Mesendoderm (in vitro differentiated cells): ENCODE results near the gene RNF144A.

Source experiments
- DNase-seq: peaks from one replicate; pipeline ENCODE4 v3.0.0; 2013
- H2AK5ac ChIP-seq: 2 replicates; pipeline ENCODE4 v1.6.1; 2013; ENCODE audit warnings: low read length, inconsistent platforms
- H2BK120ac ChIP-seq: 2 replicates; pipeline ENCODE4 v1.6.1; 2013; ENCODE audit warnings: low read depth, mild to moderate bottlenecking, low read length, moderate library complexity, mixed read lengths
- H2BK15ac ChIP-seq: replicated peaks from 2 replicates; pipeline ENCODE4 v1.6.1; 2013; ENCODE audit warnings: low read depth, mild to moderate bottlenecking, moderate library complexity
- H2BK5ac ChIP-seq: 2 replicates; pipeline ENCODE4 v1.6.1; 2013; ENCODE audit warnings: low read length, inconsistent platforms
- H3K18ac ChIP-seq: 2 replicates; pipeline ENCODE4 v1.6.1; 2013; ENCODE audit warnings: mild to moderate bottlenecking, low read length, mixed read lengths
- H3K23ac ChIP-seq: one replicate; pipeline ENCODE4 v1.6.1; 2013; ENCODE audit warnings: low read length
- H3K27ac ChIP-seq: 2 replicates; pipeline ENCODE4 v1.5.1; 2013; ENCODE audit warnings: low read depth, mild to moderate bottlenecking, inconsistent platforms, low read length, moderate library complexity
- H3K27me3 ChIP-seq: 2 replicates; pipeline ENCODE4 v1.6.1; 2013; ENCODE audit warnings: low read length, control low read depth, mild to moderate bottlenecking, inconsistent platforms; ENCODE audit not compliant: insufficient read depth, poor library complexity
- H3K36me3 ChIP-seq: 2 replicates; pipeline ENCODE4 v1.6.1; 2013; ENCODE audit warnings: low read length, inconsistent platforms; ENCODE audit not compliant: control insufficient read depth, insufficient read depth
- H3K4ac ChIP-seq: one replicate; pipeline ENCODE4 v1.6.1; 2013; ENCODE audit warnings: low read depth, mild to moderate bottlenecking, low read length, moderate library complexity
- H3K4me1 ChIP-seq: 2 replicates; pipeline ENCODE4 v1.6.1; 2013; ENCODE audit warnings: low read depth, low read length, inconsistent platforms; ENCODE audit not compliant: control insufficient read depth
- H3K4me2 ChIP-seq: 2 replicates; pipeline ENCODE4 v1.6.1; 2013; ENCODE audit warnings: low read length
- H3K4me3 ChIP-seq: 2 replicates; pipeline ENCODE4 v1.5.1; 2013; ENCODE audit warnings: mild to moderate bottlenecking, low read length
- H3K56ac ChIP-seq: one replicate; pipeline ENCODE4 v1.6.1; 2013; ENCODE audit warnings: low read length
- H3K79me1 ChIP-seq: 2 replicates; pipeline ENCODE4 v1.6.1; 2013; ENCODE audit warnings: low read length, inconsistent platforms
- H3K79me2 ChIP-seq: 2 replicates; pipeline ENCODE4 v1.6.1; 2013; ENCODE audit warnings: mild to moderate bottlenecking, low read length; ENCODE audit not compliant: control insufficient read depth, insufficient read depth
- H3K9ac ChIP-seq: 2 replicates; pipeline ENCODE4 v1.6.1; 2013; ENCODE audit warnings: low read length, inconsistent platforms
- H4K5ac ChIP-seq: one replicate; pipeline ENCODE4 v1.6.1; 2013; ENCODE audit warnings: low read length
- H4K8ac ChIP-seq: one replicate; pipeline ENCODE4 v1.6.1; 2013; ENCODE audit warnings: low read depth, mild to moderate bottlenecking, control low read depth, low read length, moderate library complexity
- WGBS: extraction: QIAGEN DNeasy Blood & Tissue Kit; methylation state at CpG from one replicate; pipeline ENCODE4 v1.1.7; 2013; ENCODE audit warnings: low lambda C conversion rate, missing lambda C conversion rate; ENCODE audit not compliant: insufficient coverage; ENCODE audit errors: extremely low coverage; 5-methylcytosine and 5-hydroxymethylcytosine counted together

Gene RNF144A

DNA sequence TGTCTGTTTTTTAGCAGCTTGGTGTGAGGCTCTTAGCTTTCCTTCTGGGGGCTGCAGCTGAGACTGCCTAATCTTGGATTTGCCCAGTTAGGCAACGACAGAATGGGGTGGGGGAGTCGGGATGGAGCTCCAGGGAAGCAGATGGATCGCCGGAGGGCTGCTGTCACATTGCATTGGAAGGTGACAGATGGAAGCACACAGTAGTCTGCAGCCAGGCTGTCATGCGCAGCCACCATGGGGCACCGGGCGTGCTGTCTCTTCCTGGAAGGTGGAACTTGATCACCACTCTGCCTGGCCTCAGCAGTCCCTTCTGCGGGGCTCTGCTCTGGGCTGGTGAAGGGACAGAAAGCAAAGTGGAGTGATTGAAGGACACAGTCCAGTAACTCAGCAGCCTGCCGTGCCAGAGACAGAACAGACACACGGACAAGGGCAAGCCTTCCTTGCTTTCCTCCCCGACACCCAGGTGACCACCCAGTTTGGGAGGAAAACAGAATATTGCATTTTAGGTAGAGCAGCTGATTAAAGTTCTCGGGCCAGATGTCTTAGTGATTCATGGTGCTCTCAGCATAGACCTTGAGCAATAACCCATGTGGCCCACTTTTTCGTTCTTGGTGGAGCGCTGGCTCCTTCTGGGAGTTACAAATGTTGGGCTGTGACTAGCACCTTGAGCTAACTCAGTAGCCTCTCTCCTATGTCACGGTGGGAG, 40.9 kb downstream of the RNF144A start:
- DNase-seq, result no peak
- Histone ChIP-seq H3K23ac (no peak overlapping the region), H3K27ac (no peak overlapping the region)

DNA sequence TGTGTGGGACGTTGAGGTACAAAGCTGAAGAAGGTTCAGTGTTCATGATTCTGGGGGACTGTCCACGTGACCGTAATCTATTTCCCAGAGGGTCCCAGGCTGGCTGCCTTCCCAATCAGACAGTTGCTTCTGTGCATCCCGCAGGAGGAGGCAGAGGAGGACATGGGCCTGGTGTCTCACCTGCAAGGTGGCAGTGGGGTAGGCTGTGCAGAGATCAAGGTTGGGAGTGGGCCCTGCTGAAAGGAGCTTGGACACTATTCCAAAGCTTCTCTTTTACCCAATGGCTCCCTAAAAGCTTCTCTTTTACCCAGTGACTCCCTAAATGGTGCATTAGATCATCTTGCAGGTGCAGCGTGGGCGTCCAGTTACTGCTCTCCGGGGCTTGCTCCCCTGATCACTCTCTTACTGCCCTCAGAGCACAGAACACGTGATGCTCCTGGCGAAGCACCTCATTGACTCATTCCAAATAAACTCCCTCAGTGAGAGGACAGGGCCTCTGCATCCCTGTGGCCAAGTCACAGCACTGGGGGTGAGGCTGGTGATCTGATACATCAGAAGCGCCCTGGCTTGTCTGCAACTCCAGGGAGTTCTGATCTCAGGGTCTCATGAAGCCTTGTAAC, 41.5 kb downstream of the RNF144A start:
- Histone ChIP-seq H2BK15ac (no peak overlapping the region), H3K27ac (no peak overlapping the region), H3K23ac (no peak overlapping the region), H3K9ac (no peak overlapping the region), H3K79me1 (no peaks in the 10 kb centered on the region), H3K56ac (no peak overlapping the region), H3K4ac (no peak overlapping the region), H3K4me2 (no peak overlapping the region), H2BK120ac (no peak overlapping the region), H3K27me3 (no peaks in the 10 kb centered on the region), H2AK5ac (no peak overlapping the region), H2BK5ac (no peak overlapping the region), H3K4me1 (no peaks in the 10 kb centered on the region), H3K18ac (no peak overlapping the region), H3K4me3 (no peak overlapping the region), H3K79me2 (no peaks in the 10 kb centered on the region), H4K5ac (no peak overlapping the region), H3K36me3 (no peaks in the 10 kb centered on the region), H4K8ac (no peak overlapping the region)
- WGBS, result no CpG with 5 or more reads among the region's 10 CpGs
- no peak for DNase-seq

More for the DNA sequence above, 40.9 kb downstream of the RNF144A start:
- Histone ChIP-seq H3K79me1 (no peaks in the 10 kb centered on the region), H4K8ac (no peak overlapping the region), H3K4me3 (no peak overlapping the region), H2BK15ac (no peak overlapping the region), H3K4me1 (no peaks in the 10 kb centered on the region), H3K4ac (no peak overlapping the region), H3K56ac (no peak overlapping the region), H2BK120ac (no peak overlapping the region), H3K36me3 (no peaks in the 10 kb centered on the region), H3K79me2 (no peaks in the 10 kb centered on the region), H2AK5ac (no peak overlapping the region), H3K9ac (no peak overlapping the region), H3K4me2 (no peak overlapping the region), H2BK5ac (no peak overlapping the region), H4K5ac (no peak overlapping the region), H3K18ac (no peak overlapping the region), H3K27me3 (no peaks in the 10 kb centered on the region)
- WGBS, result no CpG with 5 or more reads among the region's 15 CpGs

DNA sequence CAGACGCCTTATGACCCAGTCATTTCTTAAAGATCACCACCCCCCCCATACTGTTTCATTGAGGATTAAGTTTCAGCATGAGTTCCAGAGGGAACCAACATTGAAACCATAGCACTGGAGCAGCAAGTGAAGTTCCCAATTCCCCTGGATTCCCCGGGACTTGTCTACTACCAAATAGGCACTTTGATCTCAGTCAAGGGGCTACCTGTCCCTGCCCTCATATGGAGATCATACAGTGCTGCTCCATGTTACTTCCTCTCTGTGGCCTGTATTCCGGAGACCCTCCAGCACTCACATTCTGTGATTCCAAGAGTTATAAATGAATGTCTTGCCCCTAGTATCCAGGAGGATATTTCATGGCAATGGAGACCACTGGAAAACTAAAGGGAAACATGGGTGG, 42.5 kb downstream of the RNF144A start:
- no peaks in the 10 kb centered on the region for H3K79me1 ChIP-seq
- H3K4ac ChIP-seq, result no peak overlapping the region
- H2AK5ac ChIP-seq, result no peak overlapping the region
- no peaks in the 10 kb centered on the region for H3K27me3 ChIP-seq
- no peak overlapping the region for H3K23ac ChIP-seq
- no peaks in the 10 kb centered on the region for H3K79me2 ChIP-seq
- H2BK120ac ChIP-seq, result no peak overlapping the region
- no peak for DNase-seq
- no peak overlapping the region for H4K8ac ChIP-seq
- no peak overlapping the region for H4K5ac ChIP-seq
- H3K27ac ChIP-seq, result no peak overlapping the region
- no peak overlapping the region for H3K9ac ChIP-seq
- no peak overlapping the region for H3K56ac ChIP-seq
- no peak overlapping the region for H3K18ac ChIP-seq
- H3K36me3 ChIP-seq, result no peaks in the 10 kb centered on the region
- H3K4me3 ChIP-seq, result no peak overlapping the region
- no peak overlapping the region for H2BK5ac ChIP-seq
- H3K4me1 ChIP-seq, result no peaks in the 10 kb centered on the region
- whole genome bisulfite sequencing, result no CpG with 5 or more reads among the region's 3 CpGs
- no peak overlapping the region for H2BK15ac ChIP-seq
- H3K4me2 ChIP-seq, result no peak overlapping the region

DNA sequence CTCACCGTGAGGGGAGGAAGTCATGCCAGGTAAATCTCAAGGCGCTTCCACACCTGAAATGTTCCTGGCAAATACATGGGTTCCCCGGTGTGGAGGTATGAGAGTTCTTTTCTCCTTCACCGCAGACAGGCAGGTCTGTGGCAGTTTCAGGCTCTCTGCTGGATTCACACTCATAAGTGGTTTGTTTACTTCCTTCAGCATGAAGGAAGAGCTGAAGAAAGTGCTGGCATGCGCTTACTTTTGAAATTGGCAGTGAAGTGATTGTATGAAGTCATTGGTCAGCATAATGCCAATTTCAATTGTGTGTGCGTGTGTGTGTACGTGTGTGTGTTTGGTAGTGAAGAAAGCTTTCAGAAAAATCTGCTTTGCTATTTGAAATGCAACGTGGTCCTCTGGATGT, 43.4 kb downstream of the RNF144A start:
- 100% methylated on average over 2 of the region's 8 CpGs for WGBS
- H2BK15ac ChIP-seq, result no peak overlapping the region
- no peak for DNase-seq

DNA sequence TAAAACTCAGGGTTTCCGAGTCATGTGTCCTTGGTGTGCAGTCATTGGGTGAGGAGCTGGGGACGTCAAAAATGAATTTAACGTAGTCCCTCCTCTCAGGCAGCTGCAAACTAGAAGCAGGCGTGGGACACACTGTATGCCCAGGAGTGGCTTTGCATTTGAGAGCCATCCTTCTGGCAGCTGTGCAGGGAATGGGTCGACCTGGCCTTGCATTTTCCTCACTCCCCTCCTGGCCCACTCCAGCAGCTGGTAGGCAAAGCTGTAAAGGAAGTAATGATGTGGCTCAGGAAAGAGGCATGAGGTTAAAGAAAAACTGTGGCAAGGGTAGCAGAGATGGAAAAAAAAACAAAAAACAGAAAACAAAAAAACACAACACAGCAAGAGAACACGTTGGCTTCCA, 46.5 kb downstream of the RNF144A start:
- H2AK5ac ChIP-seq, result no peak overlapping the region
- H3K79me1 ChIP-seq, result no peaks in the 10 kb centered on the region
- no peak overlapping the region for H3K9ac ChIP-seq
- no peaks in the 10 kb centered on the region for H3K27me3 ChIP-seq
- no peak overlapping the region for H3K56ac ChIP-seq
- WGBS, result no CpG with 5 or more reads among the region's 6 CpGs
- no peaks in the 10 kb centered on the region for H3K4me1 ChIP-seq
- no peak overlapping the region for H4K8ac ChIP-seq
- no peak overlapping the region for H2BK120ac ChIP-seq
- DNase-seq, result no peak
- no peak overlapping the region for H3K4me2 ChIP-seq
- H3K4me3 ChIP-seq, result no peak overlapping the region
- no peaks in the 10 kb centered on the region for H3K36me3 ChIP-seq
- no peak overlapping the region for H4K5ac ChIP-seq
- no peak overlapping the region for H3K27ac ChIP-seq
- no peak overlapping the region for H3K4ac ChIP-seq
- no peak overlapping the region for H3K18ac ChIP-seq
- H3K23ac ChIP-seq, result no peak overlapping the region
- H2BK5ac ChIP-seq, result no peak overlapping the region
- no peaks in the 10 kb centered on the region for H3K79me2 ChIP-seq
- H2BK15ac ChIP-seq, result no peak overlapping the region

More for the DNA sequence above, 43.4 kb downstream of the RNF144A start:
- Histone ChIP-seq H3K36me3 (no peaks in the 10 kb centered on the region), H3K23ac (no peak overlapping the region), H3K18ac (no peak overlapping the region), H4K8ac (no peak overlapping the region), H3K27ac (no peak overlapping the region), H3K56ac (no peak overlapping the region), H3K4me3 (no peak overlapping the region), H3K9ac (no peak overlapping the region), H3K79me2 (no peaks in the 10 kb centered on the region), H3K27me3 (no peaks in the 10 kb centered on the region), H4K5ac (no peak overlapping the region), H2BK120ac (no peak overlapping the region), H3K4me1 (no peaks in the 10 kb centered on the region), H3K4ac (no peak overlapping the region), H2BK5ac (no peak overlapping the region), H2AK5ac (no peak overlapping the region), H3K4me2 (no peak overlapping the region), H3K79me1 (no peaks in the 10 kb centered on the region)
